Measurements from ENCODE around the gene OR6S1. TPM values are rescaled to one million over a fixed set of nuclear protein-coding genes. Genes with fewer than 3 reads are reported as not detected.

The OR6S1 gene
- total RNA-seq, 1 experiment from 2014 or later: not detected

DNA sequence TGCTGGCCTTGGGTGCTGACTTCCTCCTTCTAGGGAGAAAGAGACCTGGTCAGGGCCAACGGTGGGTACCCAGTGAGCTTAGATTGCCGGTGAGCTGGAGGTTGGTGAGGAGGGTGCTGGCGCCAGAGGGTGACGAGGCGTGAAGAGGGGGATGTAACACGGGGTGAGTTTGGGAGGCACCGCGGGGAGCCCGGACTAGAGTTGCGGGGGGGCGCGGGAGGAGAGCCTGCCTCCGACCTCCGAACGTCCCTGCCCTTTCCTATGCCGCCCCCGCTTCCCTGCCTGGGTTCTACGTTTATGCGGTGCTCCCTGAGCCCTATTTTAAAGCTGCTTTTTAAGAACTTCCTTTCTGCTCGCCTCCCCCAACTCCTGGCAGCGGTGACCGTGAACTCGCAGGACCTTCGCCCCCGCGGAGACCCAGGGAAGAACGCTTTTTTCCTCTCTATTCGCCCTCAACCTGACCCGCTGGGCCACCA lies 18.6 kb downstream of the OR6S1 start:
- ATAC-seq: no peak
- ChIA-PET CTCF (interaction anchor here (0.8 to 2.7 kb wide), 10 partner anchors 10 to 207 kb away, joined by 3 to 13 read pairs (median 4); partner anchors contain the start of genes RNASE11 and RNASE4), POLR2A (interaction anchor here (2.3 kb wide), 1 partner anchor 9 kb away, joined by 7 read pairs; no protein-coding TSS in a partner anchor)
- Mint-ChIP-seq H3K36me3 (no peaks in the 10 kb centered on the region), H3K4me3 (peak overlapping the region; percentile 93), H3K9me3 (no peaks in the 10 kb centered on the region), H3K27me3 (ENCODE audit: low read depth) (peaks cover 34% of the 10 kb centered on the region), H3K27ac (no peak overlapping the region), H3K4me1 (peaks cover 24% of the 10 kb centered on the region)
- no peak for TF ChIP-seq ZNF416 (CRISPR knock-in tag; IDR thresholded peaks at IDR 0.05)
- TF ChIP-seq, protein P1, sequence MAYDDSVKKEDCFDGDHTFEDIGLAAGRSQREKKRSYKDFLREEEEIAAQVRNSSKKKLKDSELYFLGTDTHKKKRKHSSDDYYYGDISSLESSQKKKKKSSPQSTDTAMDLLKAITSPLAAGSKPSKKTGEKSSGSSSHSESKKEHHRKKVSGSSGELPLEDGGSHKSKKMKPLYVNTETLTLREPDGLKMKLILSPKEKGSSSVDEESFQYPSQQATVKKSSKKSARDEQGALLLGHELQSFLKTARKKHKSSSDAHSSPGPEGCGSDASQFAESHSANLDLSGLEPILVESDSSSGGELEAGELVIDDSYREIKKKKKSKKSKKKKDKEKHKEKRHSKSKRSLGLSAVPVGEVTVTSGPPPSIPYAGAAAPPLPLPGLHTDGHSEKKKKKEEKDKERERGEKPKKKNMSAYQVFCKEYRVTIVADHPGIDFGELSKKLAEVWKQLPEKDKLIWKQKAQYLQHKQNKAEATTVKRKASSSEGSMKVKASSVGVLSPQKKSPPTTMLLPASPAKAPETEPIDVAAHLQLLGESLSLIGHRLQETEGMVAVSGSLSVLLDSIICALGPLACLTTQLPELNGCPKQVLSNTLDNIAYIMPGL (CRISPR knock-in tag; IDR thresholded peaks at IDR 0.05): no peak
- TF ChIP-seq TEAD1 (CRISPR knock-in tag; IDR thresholded peaks at IDR 0.05): no peak
- TF ChIP-seq, protein P2, sequence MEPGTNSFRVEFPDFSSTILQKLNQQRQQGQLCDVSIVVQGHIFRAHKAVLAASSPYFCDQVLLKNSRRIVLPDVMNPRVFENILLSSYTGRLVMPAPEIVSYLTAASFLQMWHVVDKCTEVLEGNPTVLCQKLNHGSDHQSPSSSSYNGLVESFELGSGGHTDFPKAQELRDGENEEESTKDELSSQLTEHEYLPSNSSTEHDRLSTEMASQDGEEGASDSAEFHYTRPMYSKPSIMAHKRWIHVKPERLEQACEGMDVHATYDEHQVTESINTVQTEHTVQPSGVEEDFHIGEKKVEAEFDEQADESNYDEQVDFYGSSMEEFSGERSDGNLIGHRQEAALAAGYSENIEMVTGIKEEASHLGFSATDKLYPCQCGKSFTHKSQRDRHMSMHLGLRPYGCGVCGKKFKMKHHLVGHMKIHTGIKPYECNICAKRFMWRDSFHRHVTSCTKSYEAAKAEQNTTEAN (CRISPR knock-in tag; IDR thresholded peaks at IDR 0.05): no peak
- no peak for TF ChIP-seq ZNF396 (CRISPR knock-in tag; IDR thresholded peaks at IDR 0.05; ENCODE audit: borderline replicate concordance)
- TF ChIP-seq TCF7 (CRISPR knock-in tag; IDR thresholded peaks at IDR 0.05; ENCODE audit: low read depth): no peak
- TF ChIP-seq, protein P3, sequence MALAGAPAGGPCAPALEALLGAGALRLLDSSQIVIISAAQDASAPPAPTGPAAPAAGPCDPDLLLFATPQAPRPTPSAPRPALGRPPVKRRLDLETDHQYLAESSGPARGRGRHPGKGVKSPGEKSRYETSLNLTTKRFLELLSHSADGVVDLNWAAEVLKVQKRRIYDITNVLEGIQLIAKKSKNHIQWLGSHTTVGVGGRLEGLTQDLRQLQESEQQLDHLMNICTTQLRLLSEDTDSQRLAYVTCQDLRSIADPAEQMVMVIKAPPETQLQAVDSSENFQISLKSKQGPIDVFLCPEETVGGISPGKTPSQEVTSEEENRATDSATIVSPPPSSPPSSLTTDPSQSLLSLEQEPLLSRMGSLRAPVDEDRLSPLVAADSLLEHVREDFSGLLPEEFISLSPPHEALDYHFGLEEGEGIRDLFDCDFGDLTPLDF (CRISPR knock-in tag; IDR thresholded peaks at IDR 0.05): no peak
- TF ChIP-seq, protein P4, sequence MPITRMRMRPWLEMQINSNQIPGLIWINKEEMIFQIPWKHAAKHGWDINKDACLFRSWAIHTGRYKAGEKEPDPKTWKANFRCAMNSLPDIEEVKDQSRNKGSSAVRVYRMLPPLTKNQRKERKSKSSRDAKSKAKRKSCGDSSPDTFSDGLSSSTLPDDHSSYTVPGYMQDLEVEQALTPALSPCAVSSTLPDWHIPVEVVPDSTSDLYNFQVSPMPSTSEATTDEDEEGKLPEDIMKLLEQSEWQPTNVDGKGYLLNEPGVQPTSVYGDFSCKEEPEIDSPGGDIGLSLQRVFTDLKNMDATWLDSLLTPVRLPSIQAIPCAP (CRISPR knock-in tag; IDR thresholded peaks at IDR 0.05): no peak
- TF ChIP-seq, protein P5, sequence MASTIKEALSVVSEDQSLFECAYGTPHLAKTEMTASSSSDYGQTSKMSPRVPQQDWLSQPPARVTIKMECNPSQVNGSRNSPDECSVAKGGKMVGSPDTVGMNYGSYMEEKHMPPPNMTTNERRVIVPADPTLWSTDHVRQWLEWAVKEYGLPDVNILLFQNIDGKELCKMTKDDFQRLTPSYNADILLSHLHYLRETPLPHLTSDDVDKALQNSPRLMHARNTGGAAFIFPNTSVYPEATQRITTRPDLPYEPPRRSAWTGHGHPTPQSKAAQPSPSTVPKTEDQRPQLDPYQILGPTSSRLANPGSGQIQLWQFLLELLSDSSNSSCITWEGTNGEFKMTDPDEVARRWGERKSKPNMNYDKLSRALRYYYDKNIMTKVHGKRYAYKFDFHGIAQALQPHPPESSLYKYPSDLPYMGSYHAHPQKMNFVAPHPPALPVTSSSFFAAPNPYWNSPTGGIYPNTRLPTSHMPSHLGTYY (CRISPR knock-in tag; IDR thresholded peaks at IDR 0.05): no peak
- TF ChIP-seq, protein P6, sequence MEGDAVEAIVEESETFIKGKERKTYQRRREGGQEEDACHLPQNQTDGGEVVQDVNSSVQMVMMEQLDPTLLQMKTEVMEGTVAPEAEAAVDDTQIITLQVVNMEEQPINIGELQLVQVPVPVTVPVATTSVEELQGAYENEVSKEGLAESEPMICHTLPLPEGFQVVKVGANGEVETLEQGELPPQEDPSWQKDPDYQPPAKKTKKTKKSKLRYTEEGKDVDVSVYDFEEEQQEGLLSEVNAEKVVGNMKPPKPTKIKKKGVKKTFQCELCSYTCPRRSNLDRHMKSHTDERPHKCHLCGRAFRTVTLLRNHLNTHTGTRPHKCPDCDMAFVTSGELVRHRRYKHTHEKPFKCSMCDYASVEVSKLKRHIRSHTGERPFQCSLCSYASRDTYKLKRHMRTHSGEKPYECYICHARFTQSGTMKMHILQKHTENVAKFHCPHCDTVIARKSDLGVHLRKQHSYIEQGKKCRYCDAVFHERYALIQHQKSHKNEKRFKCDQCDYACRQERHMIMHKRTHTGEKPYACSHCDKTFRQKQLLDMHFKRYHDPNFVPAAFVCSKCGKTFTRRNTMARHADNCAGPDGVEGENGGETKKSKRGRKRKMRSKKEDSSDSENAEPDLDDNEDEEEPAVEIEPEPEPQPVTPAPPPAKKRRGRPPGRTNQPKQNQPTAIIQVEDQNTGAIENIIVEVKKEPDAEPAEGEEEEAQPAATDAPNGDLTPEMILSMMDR (IDR thresholded peaks at IDR 0.05): no peak
- TF ChIP-seq FOXP1 (CRISPR knock-in tag; IDR thresholded peaks at IDR 0.05; ENCODE audit: borderline replicate concordance): no peak
- TF ChIP-seq, protein P7, sequence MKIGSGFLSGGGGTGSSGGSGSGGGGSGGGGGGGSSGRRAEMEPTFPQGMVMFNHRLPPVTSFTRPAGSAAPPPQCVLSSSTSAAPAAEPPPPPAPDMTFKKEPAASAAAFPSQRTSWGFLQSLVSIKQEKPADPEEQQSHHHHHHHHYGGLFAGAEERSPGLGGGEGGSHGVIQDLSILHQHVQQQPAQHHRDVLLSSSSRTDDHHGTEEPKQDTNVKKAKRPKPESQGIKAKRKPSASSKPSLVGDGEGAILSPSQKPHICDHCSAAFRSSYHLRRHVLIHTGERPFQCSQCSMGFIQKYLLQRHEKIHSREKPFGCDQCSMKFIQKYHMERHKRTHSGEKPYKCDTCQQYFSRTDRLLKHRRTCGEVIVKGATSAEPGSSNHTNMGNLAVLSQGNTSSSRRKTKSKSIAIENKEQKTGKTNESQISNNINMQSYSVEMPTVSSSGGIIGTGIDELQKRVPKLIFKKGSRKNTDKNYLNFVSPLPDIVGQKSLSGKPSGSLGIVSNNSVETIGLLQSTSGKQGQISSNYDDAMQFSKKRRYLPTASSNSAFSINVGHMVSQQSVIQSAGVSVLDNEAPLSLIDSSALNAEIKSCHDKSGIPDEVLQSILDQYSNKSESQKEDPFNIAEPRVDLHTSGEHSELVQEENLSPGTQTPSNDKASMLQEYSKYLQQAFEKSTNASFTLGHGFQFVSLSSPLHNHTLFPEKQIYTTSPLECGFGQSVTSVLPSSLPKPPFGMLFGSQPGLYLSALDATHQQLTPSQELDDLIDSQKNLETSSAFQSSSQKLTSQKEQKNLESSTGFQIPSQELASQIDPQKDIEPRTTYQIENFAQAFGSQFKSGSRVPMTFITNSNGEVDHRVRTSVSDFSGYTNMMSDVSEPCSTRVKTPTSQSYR (CRISPR knock-in tag; IDR thresholded peaks at IDR 0.05): no peak
- TF ChIP-seq, protein P8, sequence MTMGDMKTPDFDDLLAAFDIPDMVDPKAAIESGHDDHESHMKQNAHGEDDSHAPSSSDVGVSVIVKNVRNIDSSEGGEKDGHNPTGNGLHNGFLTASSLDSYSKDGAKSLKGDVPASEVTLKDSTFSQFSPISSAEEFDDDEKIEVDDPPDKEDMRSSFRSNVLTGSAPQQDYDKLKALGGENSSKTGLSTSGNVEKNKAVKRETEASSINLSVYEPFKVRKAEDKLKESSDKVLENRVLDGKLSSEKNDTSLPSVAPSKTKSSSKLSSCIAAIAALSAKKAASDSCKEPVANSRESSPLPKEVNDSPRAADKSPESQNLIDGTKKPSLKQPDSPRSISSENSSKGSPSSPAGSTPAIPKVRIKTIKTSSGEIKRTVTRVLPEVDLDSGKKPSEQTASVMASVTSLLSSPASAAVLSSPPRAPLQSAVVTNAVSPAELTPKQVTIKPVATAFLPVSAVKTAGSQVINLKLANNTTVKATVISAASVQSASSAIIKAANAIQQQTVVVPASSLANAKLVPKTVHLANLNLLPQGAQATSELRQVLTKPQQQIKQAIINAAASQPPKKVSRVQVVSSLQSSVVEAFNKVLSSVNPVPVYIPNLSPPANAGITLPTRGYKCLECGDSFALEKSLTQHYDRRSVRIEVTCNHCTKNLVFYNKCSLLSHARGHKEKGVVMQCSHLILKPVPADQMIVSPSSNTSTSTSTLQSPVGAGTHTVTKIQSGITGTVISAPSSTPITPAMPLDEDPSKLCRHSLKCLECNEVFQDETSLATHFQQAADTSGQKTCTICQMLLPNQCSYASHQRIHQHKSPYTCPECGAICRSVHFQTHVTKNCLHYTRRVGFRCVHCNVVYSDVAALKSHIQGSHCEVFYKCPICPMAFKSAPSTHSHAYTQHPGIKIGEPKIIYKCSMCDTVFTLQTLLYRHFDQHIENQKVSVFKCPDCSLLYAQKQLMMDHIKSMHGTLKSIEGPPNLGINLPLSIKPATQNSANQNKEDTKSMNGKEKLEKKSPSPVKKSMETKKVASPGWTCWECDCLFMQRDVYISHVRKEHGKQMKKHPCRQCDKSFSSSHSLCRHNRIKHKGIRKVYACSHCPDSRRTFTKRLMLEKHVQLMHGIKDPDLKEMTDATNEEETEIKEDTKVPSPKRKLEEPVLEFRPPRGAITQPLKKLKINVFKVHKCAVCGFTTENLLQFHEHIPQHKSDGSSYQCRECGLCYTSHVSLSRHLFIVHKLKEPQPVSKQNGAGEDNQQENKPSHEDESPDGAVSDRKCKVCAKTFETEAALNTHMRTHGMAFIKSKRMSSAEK (CRISPR knock-in tag; IDR thresholded peaks at IDR 0.05; ENCODE audit: borderline replicate concordance): no peak
- TF ChIP-seq SOX15 (CRISPR knock-in tag; IDR thresholded peaks at IDR 0.05): no peak
- TF ChIP-seq, protein P9, sequence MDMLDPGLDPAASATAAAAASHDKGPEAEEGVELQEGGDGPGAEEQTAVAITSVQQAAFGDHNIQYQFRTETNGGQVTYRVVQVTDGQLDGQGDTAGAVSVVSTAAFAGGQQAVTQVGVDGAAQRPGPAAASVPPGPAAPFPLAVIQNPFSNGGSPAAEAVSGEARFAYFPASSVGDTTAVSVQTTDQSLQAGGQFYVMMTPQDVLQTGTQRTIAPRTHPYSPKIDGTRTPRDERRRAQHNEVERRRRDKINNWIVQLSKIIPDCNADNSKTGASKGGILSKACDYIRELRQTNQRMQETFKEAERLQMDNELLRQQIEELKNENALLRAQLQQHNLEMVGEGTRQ (CRISPR knock-in tag; IDR thresholded peaks at IDR 0.05): no peak
- no peak for TF ChIP-seq ZNF138 (CRISPR knock-in tag; conservative IDR thresholded peaks at IDR 0.05)
- TF ChIP-seq TEAD4 (CRISPR knock-in tag; IDR thresholded peaks at IDR 0.05): no peak
- no peak for DNase-seq (ENCODE audit: low spot score)
